Activated T-cell treated with anti-CD3 and anti-CD28 coated beads, Interleukin-2, amount 50 U/mL, for 48 hours (primary cell): ENCODE data around the gene EDC3.
"Not testable (repeated sequence)": the region's sequence is repeated elsewhere in the genome, so short reads cannot be mapped to it uniquely, and the experiment has no call there.

Experiments
- DNase-seq, 2 experiments: peaks; one replicate each; pipeline ENCODE4 v3.0.0-alpha.2; 2020

Gene EDC3

GRCh38 chr15:74608786-74609185 is 87.0 kb downstream of the EDC3 start:
- no peak for DNase-seq

GRCh38 chr15:74605795-74606150 is 90.1 kb downstream of the EDC3 start:
- DNase-seq, result no peak

GRCh38 chr15:74604983-74605794 is 90.6 kb downstream of the EDC3 start:
- DNase-seq, result no peak

- no peak for DNase-seq
Measured at GRCh38 chr15:74603789-74604705, 91.8 kb downstream of the EDC3 start.

- no peak for DNase-seq
Measured at GRCh38 chr15:74603026-74603788, 92.6 kb downstream of the EDC3 start.

GRCh38 chr15:74599156-74599555 is 96.7 kb downstream of the EDC3 start:
- DNase-seq, result no peak

GRCh38 chr15:74598126-74598842 is 97.5 kb downstream of the EDC3 start:
- DNase-seq, result peak; percentile 94 to 95

GRCh38 chr15:74597146-74597705 is 98.6 kb downstream of the EDC3 start:
- DNase-seq, result not testable (repeated sequence)

GRCh38 chr15:74596736-74597135 is 99.1 kb downstream of the EDC3 start:
- not testable (repeated sequence) for DNase-seq

GRCh38 chr15:74595271-74595670 is 100.6 kb downstream of the EDC3 start:
- DNase-seq, result no peak

GRCh38 chr15:74594455-74594854 is 101.4 kb downstream of the EDC3 start:
- DNase-seq, result no peak

- no peak for DNase-seq
Measured at GRCh38 chr15:74593122-74593521, 102.7 kb downstream of the EDC3 start.

- DNase-seq, result no peak
Measured at GRCh38 chr15:74592222-74592621, 103.6 kb downstream of the EDC3 start.

GRCh38 chr15:74589826-74590225 is 106.0 kb downstream of the EDC3 start:
- DNase-seq, result no peak

GRCh38 chr15:74585857-74586256 is 110.0 kb downstream of the EDC3 start:
- no peak for DNase-seq

- DNase-seq, result no peak
Measured at GRCh38 chr15:74585191-74585590, 110.6 kb downstream of the EDC3 start.

- no peak for DNase-seq
Measured at GRCh38 chr15:74584779-74585178, 111.0 kb downstream of the EDC3 start.

GRCh38 chr15:74584204-74584603 is 111.6 kb downstream of the EDC3 start:
- no peak for DNase-seq
